ENCODE measurements around the gene BICRAL.
"Not testable (repeated sequence)": the region's sequence is repeated elsewhere in the genome, so short reads cannot be mapped to it uniquely, and the experiment has no call there.

Gene BICRAL

GRCh38 chr6:42795651-42796050 lies 13.8 kb downstream of the BICRAL start:
- no peak for DNase-seq

- no peak for DNase-seq
Measured at GRCh38 chr6:42796171-42796570, 14.3 kb downstream of the BICRAL start.

- not testable (repeated sequence) for DNase-seq
Measured at GRCh38 chr6:42797696-42798095, 15.8 kb downstream of the BICRAL start.

- DNase-seq, result no peak
Measured at GRCh38 chr6:42805297-42805861, 23.5 kb downstream of the BICRAL start.

GRCh38 chr6:42806359-42806758 lies 24.5 kb downstream of the BICRAL start:
- not testable (repeated sequence) for DNase-seq

- DNase-seq, result no peak
Measured at GRCh38 chr6:42808492-42809483, 26.9 kb downstream of the BICRAL start.

GRCh38 chr6:42813074-42813645 lies 31.3 kb downstream of the BICRAL start:
- DNase-seq, result no peak

- no peak for DNase-seq
Measured at GRCh38 chr6:42813906-42814444, 32.1 kb downstream of the BICRAL start.

GRCh38 chr6:42815726-42816125 lies 33.9 kb downstream of the BICRAL start:
- not testable (repeated sequence) for DNase-seq

GRCh38 chr6:42817907-42818306 lies 36.1 kb downstream of the BICRAL start:
- DNase-seq, result no peak

- DNase-seq, result no peak
Measured at GRCh38 chr6:42818416-42818815, 36.6 kb downstream of the BICRAL start.

- DNase-seq, result no peak
Measured at GRCh38 chr6:42818878-42819277, 37.0 kb downstream of the BICRAL start.

GRCh38 chr6:42819803-42820511 lies 38.1 kb downstream of the BICRAL start:
- no peak for DNase-seq

- no peak for DNase-seq
Measured at GRCh38 chr6:42820512-42821340, 38.9 kb downstream of the BICRAL start.

GRCh38 chr6:42821341-42821668 lies 39.5 kb downstream of the BICRAL start:
- no peak for DNase-seq

GRCh38 chr6:42821846-42822245 lies 40.0 kb downstream of the BICRAL start:
- DNase-seq, result no peak

GRCh38 chr6:42829561-42830092 lies 47.8 kb downstream of the BICRAL start:
- DNase-seq, result no peak

- DNase-seq, result no peak
Measured at GRCh38 chr6:42831237-42831636, 49.4 kb downstream of the BICRAL start.

GRCh38 chr6:42834056-42834455 lies 52.2 kb downstream of the BICRAL start:
- DNase-seq, result no peak

- DNase-seq, result no peak
Measured at GRCh38 chr6:42841844-42842584, 60.2 kb downstream of the BICRAL start.

- DNase-seq, result no peak
Measured at GRCh38 chr6:42845327-42845694, 63.5 kb downstream of the BICRAL start.

All from NCI-H446 treated with DMSO at 0.1 percent for 48 hours (cell line).